NCI-H2196 (cell line): Measurements from ENCODE around the gene COLEC11.

ENCODE experiments used
- DNase-seq: peaks from one replicate; lab custom pipeline; 2025; ENCODE audit not compliant: unreplicated experiment; lab: John Stamatoyannopoulos, UW

Gene COLEC11

DNA sequence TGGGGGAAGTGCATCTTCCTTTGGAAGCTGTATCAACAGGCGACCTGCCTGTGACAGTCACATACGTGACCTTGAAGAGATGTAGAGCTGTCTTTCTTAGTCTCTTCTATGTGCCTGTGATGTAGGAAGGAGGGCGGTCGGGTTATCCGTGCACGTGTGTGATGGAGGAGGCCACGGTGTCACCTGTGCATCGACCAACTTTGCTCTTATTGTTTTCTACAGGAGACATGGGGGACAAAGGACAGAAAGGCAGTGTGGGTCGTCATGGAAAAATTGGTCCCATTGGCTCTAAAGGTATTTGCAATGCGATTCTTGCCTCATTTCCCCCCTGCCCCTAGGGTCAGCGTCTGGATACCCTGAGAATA, 42.4 kb downstream of the COLEC11 start:
- DNase-seq = no peak

DNA sequence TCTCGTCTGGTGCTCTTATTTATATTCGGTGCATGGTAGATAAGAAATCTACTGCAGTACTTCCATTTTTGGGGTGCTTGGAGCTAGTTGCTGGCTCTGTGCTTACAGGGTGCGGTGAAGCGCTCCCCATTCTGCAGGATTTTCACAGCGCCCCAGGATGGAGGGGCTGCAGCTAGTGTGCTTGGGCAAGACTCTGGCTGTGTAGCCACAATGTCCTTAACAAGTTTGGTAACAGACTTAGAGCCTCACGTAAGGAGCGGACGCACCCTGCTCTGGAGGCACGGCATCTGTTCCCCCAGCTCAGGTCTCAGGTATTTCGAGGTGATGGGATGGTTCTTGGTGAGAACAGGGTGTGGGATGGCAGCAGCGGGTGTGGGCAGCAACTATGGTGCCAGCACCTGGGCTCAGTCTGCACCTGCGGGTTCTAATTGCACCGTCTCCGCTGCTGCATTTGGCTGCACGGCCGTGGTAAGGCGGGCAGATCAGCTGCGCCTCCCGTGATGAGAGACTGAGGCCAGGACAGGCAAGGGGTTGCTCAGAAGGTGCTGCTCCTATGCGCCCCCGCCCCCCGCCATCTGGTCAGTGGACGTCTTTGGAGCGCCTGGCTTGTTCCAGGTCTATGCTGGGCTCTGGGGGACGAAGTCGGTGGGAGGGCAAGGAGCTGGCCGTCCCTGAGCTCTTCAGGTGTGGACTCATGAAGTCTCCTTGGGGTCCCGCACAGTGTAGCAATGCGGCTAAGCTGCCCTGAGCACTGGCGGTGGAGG, 43.0 kb downstream of the COLEC11 start:
- no peak for DNase-seq

DNA sequence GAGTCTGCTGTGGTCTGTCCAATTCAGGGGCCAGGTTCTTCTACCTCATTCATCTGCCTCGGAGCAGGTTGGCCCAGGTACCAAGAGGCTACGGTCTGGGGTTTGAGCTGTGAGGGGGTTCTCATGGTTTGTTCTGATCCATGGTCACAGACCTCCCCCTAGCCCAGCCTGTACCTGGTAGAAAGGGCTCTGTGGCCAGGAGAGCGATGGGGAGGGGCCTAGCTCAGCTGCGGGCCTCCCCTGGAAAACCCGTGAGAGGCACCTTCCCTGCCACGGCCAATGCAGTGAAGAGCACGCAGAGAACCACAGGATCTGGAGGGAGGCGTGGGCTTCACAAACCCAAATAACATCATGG, 43.5 kb downstream of the COLEC11 start:
- DNase-seq = no peak

DNA sequence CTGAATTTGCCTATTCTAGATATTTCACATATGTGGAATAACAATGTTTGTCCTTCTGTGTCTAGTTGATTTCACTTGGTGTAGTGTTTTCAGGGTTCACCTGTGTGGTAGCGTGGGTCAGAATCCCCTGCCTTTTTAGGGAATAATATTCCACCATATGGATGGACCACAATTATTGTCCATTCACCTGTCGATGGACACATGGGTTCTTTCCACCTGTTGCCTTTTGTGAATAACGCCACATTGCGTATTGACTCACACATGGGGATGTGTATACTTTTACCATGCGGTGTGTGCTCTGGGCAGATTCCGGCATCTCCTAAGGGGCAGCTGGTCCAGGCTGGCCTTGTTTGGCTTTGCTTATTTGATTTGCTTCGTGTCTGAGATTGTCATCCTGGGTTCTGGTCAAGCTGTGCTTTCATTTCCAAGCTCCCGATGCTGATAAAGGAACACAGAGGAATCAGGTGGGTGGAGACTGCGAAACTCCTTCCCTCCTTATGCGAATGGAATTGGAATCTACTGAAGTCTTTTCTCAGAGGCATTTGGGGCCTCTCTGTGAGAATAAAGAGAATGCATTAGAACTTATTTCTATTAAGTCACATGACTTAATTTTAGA, 44.2 kb downstream of the COLEC11 start:
- DNase-seq = no peak

DNA sequence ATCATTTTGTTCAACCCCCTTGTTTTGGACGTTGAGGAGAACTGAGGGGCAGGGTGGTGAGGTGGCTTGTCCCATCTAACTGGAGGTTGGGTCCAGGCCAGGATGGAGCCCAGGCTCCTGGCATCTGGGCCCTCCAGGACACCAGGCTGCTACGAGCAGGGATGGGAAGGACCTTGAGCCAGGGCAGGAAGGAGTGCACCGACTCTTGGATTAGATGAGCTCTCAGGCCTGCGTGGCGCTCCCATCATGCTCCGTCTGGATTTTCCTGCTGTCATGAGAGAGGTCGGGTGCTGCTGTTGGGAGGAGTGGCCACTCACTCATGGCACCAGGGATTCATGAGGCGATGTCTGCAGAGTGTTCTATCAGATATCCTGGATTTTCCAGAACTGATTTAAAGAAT, 44.7 kb downstream of the COLEC11 start:
- no peak for DNase-seq

DNA sequence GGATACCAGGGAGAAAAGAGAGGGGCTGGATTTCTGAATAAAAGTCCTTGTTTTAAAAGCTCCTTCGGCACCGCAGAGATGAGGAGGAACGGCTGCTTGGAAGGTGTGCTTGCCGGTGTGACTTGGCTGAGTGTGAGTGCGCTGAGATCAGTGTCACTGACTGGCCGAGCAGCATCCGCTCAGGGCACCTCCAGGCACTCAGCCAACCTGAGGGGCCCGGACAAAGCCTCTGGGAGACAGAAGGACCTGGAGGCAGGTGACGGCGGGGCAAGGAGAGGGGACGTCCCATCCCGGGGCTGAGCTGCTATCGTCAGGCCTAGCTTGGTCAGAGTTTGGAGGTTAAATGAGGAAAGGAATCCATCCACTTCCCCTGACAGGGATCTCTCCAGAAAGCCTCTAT, 46.3 kb downstream of the COLEC11 start:
- no peak for DNase-seq

DNA sequence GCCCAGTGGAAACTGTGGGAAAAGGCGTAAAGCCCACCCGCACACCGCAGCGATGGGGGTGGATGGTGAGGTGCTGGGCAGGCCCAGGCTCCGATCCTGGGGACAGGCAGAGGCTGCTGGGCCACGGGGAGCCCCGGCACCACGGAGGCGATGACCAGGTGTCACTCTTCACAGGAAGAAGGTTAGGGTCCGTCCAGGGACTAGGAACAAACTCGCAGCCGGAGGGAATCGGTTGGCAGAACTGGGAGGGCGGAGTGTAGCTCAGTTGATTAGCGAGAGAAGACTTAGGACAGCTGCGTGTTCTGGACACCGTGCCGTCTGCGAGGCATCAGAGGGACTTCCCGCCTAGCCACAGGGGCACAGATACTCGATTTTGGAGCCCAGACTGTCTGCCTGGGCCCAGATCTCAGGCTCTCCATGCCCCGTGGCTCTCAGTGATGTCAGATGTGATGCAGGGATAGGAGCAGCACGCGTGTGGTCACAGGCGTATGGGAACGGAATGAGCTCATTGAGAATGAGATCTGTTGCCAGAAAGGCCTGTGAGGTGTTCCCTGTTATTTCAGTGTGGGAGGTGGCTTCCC, 47.0 kb downstream of the COLEC11 start:
- DNase-seq = no peak

DNA sequence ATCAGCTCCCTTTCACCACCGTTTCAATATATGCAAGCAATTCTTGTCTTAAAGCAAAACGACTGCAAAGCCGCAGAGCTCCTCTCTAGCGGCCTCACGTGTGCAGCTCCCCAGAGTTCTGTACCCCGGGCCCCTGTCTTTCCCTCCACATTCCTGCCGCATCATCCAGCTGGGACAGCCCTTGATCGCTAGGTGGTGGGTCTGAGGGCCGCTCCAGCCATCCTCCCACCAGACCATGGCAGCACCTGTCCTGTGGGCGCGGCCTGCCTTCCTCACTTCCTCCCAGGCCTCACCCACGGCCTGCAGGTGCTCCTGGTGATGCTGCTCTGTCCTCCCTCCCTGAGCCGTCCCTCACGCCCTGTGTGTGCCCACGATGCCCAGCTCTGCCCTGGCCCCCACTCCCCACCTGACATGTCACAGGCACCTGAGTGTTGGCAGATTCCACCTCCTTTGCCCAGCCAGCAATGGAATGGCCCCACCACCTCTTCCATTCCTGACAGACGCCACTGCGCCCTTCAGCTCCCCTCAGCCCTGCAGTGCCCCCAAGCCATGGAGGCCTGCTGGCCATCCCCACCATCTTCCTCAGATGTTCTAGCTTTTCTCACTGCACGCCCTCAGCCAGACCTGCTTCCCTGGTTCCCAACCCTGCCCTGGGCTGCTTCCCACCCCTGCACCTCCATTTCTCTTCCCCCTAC, 47.8 kb downstream of the COLEC11 start:
- DNase-seq = no peak

DNA sequence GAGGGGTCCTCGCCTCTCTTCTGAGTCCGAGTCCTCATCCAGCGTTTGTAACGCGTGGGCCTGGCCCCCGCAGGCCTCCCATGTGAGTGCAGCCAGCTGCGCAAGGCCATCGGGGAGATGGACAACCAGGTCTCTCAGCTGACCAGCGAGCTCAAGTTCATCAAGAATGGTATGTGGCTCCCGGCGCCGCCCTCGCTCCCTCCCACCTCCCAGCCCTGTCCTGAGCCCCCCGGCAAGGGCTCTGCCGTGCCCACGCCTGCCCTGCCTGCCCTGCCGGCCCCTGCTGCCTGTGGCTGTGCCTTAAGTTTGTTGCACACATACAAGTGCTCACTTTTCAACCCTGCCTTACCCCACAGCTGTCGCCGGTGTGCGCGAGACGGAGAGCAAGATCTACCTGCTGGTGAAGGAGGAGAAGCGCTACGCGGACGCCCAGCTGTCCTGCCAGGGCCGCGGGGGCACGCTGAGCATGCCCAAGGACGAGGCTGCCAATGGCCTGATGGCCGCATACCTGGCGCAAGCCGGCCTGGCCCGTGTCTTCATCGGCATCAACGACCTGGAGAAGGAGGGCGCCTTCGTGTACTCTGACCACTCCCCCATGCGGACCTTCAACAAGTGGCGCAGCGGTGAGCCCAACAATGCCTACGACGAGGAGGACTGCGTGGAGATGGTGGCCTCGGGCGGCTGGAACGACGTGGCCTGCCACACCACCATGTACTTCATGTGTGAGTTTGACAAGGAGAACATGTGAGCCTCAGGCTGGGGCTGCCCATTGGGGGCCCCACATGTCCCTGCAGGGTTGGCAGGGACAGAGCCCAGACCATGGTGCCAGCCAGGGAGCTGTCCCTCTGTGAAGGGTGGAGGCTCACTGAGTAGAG, 48.7 kb downstream of the COLEC11 start:
- no peak for DNase-seq

DNA sequence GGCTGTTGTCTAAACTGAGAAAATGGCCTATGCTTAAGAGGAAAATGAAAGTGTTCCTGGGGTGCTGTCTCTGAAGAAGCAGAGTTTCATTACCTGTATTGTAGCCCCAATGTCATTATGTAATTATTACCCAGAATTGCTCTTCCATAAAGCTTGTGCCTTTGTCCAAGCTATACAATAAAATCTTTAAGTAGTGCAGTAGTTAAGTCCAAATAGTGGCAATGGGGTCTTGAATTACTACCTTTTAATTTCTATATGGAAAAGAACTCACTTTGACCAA, 49.3 kb downstream of the COLEC11 start:
- DNase-seq = no peak

DNA sequence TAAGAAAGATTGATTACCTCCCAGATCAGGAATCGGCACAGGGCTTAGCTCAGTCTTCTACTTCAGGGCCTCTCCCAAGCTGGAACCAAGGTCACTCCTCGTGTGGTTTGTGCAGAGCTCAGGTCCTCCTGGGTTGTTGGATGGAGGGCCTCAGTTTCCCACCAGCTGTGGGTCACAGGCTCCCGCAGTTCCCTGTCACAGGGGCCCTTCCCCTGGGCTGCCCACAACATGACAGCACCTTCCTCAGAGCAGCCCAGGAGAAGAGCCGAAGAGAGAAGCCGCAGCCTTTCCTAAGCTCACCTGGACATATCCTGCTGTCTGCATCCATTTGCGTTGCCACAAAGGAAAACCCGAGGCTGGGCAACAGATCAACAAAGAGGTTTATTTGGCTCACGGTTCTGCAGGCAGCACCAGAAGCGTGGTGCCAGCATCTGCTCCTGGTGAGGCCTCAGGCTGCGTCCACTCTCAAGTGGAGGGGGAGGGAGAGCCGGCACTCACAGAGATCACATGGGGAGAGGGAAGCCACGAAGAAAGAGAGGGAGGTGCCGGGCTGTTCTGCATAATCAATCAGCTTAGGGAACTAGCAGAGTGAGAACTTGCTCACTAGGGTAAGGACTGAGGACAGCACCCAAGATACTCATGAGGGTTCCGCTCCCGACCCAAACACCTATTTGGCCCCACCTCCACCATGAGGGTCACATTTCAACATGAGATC, 50.1 kb downstream of the COLEC11 start:
- DNase-seq = no peak

DNA sequence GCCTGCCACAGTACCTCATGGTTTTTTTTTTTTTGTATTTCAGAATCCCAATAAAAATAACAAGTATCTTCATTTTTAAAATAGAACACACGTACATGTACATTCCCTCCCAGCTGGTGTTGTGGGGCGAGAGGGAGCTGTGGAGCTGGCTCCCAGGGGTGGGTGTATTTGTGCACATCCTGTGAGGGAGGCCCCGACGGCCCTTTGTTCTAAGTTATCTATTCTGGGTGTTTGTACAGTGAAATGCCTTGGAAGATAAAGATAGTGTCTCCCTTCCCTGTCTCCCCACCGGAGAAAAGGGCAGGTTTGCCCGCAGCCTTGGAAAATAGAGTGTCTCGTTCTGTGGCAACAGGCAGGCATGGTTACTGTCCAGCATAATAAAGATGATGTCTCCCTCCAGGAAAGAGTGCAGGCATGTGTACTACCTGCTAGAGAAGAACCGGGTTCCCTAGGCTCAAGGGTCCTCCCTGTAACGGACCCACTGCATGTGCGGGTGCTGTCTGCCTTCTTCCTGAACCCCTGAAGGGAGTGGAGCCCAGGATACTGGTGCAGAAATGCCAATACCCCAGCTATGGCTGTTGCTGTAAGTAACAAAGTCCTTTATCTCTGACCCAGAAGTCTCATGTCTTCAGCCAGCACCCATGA, 51.0 kb downstream of the COLEC11 start:
- DNase-seq = no peak

DNA sequence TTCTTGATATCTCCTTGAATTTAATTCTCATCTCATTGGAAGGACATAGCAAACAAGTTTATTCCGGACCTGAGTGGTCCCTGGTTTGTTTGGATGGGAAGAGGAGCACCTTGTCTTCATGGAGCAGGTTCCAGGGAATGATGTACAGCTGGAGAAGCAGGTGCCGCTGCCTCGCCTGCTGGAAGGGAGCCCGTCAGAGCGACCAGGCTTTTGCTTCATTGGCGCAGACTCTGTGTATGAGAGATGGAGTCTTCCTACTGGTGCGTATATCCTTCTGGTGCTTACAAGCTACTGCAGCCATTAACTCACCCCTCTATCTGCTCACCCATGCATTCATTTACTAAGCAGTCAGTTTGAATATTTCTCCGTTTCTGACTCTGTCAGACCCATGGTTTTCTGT, 51.5 kb downstream of the COLEC11 start:
- no peak for DNase-seq

DNA sequence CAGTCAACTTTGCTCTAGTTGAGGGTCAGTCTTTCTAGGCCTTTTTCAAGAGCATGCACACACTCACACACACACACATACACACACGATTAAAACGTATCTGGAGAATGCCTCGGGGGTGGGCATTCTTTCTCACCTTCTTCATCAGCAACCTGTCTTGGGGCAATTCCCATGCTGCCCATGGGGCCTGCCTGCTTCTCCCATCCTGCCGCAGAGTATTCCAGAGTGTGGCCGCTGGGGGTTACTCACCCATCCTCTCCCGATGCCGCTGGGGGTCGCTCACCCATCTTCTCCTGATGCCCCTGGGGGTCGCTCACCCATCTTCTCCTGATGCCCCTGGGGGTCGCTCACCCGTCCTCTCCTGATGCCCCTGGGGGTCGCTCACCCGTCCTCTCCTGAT, 52.3 kb downstream of the COLEC11 start:
- no peak for DNase-seq

DNA sequence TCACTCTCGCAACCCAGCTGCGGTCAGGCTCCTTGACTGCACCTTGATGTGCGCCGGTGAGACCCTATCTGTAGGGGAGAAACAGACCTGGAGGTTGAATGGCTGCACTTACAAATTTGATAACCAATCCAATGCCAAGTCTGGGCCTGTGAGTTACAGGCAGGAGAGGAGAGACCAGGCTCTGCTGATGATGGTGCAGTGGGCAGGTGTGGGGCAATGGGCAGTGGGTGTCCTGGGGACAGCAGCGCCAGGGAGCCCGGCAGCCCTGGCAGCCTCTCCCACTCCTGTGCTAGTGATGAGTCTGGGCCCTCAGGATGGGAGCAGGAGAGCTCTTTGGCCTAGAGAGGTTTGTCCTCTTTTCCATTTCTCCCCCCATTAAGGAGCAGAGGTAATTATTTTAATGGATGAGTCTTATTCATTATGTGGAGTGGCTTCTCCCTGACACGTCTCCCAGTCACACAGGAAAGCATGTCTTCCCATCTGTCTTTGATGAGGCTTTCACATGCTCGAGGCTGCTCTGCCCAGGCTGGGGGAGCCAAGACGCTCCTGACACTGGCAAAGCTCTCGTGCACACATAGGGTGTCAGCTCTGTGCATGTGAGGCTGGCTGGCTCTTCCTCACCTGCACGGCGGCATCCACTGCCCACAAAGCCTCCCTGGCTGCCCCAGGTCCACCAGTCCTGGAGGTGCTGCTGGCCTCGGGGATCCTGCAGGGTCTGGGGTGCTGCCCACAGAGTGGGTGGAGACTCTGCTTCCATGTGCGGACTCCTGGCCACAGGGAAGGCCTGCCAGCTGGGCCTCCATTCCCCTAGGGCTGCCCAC, 53.1 kb downstream of the COLEC11 start:
- DNase-seq = no peak

DNA sequence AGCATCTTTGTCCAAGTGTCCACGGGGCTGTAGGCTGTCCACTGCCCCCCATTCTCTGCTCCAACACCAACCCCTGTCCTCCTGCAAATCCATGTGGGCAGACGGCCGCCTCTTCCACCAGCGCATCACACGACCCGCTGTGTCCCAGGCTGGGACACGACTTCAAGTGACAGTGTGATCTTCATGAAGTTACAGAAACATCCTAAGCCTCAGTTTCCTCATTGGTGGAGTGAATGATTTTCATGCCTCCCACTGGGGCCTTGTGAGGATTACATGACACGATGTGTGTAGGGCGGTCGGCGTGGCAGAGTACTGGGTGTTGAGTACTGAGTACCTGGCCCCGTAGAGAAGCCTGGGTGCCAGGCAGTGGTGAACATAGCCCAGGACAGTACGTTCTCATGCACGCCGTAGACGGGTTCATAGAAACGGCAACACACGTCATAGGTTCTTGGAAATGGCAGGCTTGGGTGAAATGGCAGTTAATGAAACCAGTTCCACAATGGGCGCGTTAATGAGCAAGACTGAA, 53.8 kb downstream of the COLEC11 start:
- no peak for DNase-seq

DNA sequence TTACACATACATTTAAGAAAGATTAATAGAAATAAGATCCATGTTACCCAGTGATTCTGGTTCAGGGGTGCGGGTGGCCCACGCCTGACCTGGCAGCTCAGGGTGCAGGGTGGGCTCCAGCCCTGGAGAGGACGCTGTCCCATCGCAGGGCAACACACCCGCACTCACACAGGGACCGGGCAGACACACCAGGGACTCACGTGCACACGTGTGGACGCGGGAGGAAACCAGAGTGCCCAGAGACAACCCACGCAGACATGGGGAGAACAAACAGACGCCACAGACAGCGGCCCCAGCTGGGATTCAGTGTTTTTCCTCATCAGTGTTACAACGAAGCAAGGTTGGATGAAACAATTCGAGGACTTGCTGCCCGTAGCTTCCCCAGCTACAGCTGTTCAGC, 54.7 kb downstream of the COLEC11 start:
- no peak for DNase-seq

DNA sequence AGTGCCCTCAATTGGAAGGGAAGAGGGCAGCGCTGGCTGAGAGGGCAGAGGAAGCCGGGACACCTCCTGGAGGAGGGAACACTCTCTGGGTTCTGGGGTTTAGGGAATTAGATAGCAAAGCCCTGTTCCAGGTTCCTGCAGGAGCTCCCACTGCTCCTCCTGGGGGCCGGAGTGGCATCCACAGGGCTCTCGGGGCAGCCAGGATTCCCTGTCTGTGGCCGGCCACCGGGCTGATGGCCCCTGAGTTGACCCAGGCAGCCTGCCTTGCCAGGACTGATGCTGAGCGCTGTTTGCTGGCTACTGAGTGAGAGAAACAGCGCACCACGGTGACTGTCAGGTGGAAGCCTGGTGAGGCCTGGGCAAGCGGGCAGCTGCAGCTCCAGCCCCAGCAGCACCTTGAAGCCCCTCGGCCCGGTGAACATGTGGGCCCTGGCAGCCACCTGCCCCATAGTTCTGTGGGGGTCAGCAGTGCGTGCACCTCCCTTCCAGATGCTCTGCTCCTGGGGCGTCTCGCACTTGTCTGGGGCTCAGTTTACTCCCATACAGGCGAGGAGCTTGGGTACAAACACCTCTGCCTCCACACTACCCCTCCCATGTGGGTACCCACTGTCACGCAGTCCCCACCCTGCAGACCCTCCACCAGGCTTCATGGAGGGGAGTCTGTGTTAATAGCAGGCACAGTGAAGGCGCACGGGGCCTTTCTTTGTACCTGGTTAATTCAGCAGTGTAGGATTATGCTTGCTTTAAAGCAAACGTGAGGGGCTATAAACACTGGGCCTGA, 55.4 kb downstream of the COLEC11 start:
- no peak for DNase-seq
